CD4-positive, alpha-beta T cell treated with Interleukin-1 beta for 1 hour (primary cell): ENCODE data around the gene GPRC5B.

ENCODE experiments used
- DNase-seq, 2 donors: peaks; one replicate each; pipeline ENCODE4 v3.0.0-alpha.2; 2020 to 2022

The GPRC5B gene

GRCh38 chr16:19809121-19809635 lies 75.5 kb downstream of the GPRC5B start:
- no peak for DNase-seq

- no peak for DNase-seq
These were observed 76.5 kb downstream of the GPRC5B start for GRCh38 chr16:19808061-19808641.
